GM19395 (cell line): ENCODE data around the gene PRTG.

Experiments
- ATAC-seq: cut with Tn5 transposase; IDR thresholded peaks from one replicate; pipeline ENCODE4 v1.9.1; 2021; ENCODE audit warnings: mild to moderate bottlenecking, moderate library complexity; ENCODE audit not compliant: unreplicated experiment

The PRTG gene

DNA sequence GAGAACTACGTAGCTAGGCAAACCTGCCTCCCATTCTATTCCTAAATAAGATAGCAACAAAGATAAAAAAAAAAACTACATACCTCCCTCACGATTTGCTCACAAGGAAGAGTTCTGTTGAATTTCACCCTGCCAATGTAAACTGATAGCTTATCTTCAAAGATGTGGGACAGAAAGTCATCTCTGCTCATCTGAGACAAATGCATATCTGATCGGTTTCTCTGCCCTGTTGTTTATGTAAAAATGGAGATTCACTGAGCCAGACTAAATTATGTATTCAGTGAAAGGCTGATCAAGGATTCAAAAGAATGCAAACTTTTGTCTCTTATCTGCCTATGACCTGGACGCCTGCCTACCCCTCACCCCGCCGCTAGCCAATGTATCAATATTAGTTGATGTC is 166.0 kb downstream of the PRTG start:
- no peak for ATAC-seq

GRCh38 chr15:55574096-55574495 is 168.9 kb downstream of the PRTG start:
- ATAC-seq = no peak

GRCh38 chr15:55573224-55573623 is 169.7 kb downstream of the PRTG start:
- ATAC-seq = no peak

DNA sequence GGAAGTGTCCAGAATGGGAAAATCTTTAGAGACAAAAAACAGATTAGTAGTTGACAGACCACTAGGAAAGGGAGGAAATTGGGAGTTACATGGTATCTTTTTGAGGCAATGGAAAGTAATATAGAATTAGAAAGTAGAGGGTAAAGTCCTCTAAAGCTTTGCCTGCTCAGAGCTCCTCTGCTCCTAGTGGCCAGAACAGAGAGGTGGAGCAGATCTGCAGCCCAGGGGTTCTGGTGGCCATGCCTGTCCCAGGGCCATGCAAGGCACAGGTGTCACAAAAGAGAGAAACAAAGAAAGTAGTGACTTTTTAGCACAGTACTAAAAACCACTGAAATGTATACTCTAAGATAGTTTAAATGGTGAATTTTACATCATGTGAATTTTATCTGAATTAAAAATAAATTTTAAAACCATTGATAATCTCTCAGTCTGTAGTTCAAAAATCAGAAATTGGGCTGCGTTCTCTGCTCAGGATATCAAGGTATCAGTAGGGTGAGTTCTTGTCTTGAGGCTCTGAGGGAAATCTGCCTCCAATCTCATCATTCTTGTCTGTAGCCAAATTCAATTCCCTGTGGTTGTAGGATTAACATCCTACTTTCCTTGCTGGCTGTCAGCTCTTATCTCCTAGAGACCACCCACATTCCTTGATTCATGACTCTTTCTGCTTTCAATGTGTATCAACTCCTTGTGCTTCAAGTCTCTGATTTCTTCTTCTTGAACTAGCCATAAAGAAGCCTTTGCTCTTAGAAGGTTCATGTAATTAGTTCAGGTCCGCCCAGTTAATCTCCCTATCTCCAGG is 178.4 kb downstream of the PRTG start:
- ATAC-seq = no peak

DNA sequence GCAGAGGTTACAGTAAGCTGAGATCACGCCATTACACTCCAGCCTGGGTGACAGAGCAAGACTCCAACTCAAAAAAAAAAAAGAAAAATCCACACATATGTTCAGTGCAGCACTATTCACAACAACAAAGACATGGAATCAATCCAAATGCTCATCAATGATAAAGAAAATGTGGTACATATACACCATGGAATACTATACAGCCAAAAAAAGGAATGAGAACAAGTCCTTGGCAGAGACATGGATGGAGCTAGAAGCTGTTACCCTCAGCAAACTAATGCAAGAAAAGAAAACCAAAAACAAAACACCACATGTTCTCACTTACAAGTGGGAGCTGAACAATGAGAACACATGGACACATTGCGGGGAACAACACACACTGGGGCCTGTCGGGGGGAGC is 180.4 kb downstream of the PRTG start:
- no peak for ATAC-seq
